Mesenchymal stem cell (in vitro differentiated cells and primary cell): ENCODE measurements around the gene MROH8.

ENCODE experiments used
- DNase-seq: peaks from one replicate; pipeline ENCODE4 v3.0.0-alpha.2; 2013
- H2AFZ ChIP-seq: one replicate; pipeline ENCODE4 v1.6.1; 2013; ENCODE audit warnings: low read depth, mild to moderate bottlenecking, control low read depth, inconsistent platforms, low read length, moderate library complexity
- H2AK5ac ChIP-seq: 2 replicates; pipeline ENCODE4 v1.6.1; 2013; ENCODE audit warnings: low read length, moderate library complexity, mild to moderate bottlenecking, inconsistent platforms; ENCODE audit not compliant: severe bottlenecking
- H2BK120ac ChIP-seq: one replicate; pipeline ENCODE4 v1.6.1; 2013; ENCODE audit warnings: low read depth, mild to moderate bottlenecking, inconsistent platforms, low read length, moderate library complexity
- H2BK12ac ChIP-seq, 2 experiments: one replicate each; pipeline ENCODE4 v1.6.1; 2013; ENCODE audit warnings: inconsistent platforms in 2 of 2, low read length in 2 of 2, mild to moderate bottlenecking in 2 of 2, moderate library complexity in 2 of 2, control low read depth in 1 of 2
- H2BK15ac ChIP-seq: one replicate; pipeline ENCODE4 v1.6.1; 2013; ENCODE audit warnings: mild to moderate bottlenecking, low read depth, inconsistent platforms; ENCODE audit not compliant: poor library complexity, severe bottlenecking
- H2BK5ac ChIP-seq: 2 replicates; pipeline ENCODE4 v1.6.1; 2013; ENCODE audit warnings: low read depth, mild to moderate bottlenecking, low read length, control low read depth, inconsistent platforms; ENCODE audit not compliant: poor library complexity, severe bottlenecking
- H3K14ac ChIP-seq, 2 experiments: one replicate each; pipeline ENCODE4 v1.6.1; 2013; ENCODE audit warnings: inconsistent platforms in 2 of 2, low read length in 2 of 2, control low read depth in 1 of 2, mild to moderate bottlenecking in 1 of 2, moderate library complexity in 1 of 2
- H3K18ac ChIP-seq, 2 experiments: one replicate each; pipeline ENCODE4 v1.6.1; 2013; ENCODE audit warnings: inconsistent platforms in 2 of 2, low read length in 2 of 2, control low read depth in 1 of 2, low read depth in 1 of 2, mild to moderate bottlenecking in 1 of 2
- H3K23ac ChIP-seq, 2 experiments: one replicate each; pipeline ENCODE4 v1.6.1; 2013; ENCODE audit warnings: inconsistent platforms in 2 of 2, low read length in 2 of 2, mild to moderate bottlenecking in 2 of 2, moderate library complexity in 2 of 2, control low read depth in 1 of 2
- H3K27ac ChIP-seq: 2 replicates; pipeline ENCODE4 v1.5.1; 2013; ENCODE audit warnings: mild to moderate bottlenecking, moderate library complexity, low read length, control low read depth, inconsistent platforms; ENCODE audit not compliant: poor library complexity, severe bottlenecking
- H3K27me3 ChIP-seq, 2 experiments: 2 replicates each; pipeline versions ENCODE4 v1.6.1 to v1.7.0; 2013; ENCODE audit warnings: low read length in 2 of 2, mild to moderate bottlenecking in 2 of 2, moderate library complexity in 2 of 2, control low read depth in 1 of 2, inconsistent platforms in 1 of 2; ENCODE audit not compliant: control insufficient read depth in 1 of 2, insufficient read depth in 1 of 2
- H3K36me3 ChIP-seq, 2 experiments: 2 replicates each; pipeline versions ENCODE4 v1.6.1 to v1.7.0; 2013; ENCODE audit warnings: low read length in 2 of 2, control low read depth in 1 of 2, inconsistent platforms in 1 of 2, low read depth in 1 of 2, mild to moderate bottlenecking in 1 of 2; ENCODE audit not compliant: insufficient read depth in 2 of 2, control insufficient read depth in 1 of 2
- H3K4ac ChIP-seq, 2 experiments: one replicate each; pipeline ENCODE4 v1.6.1; 2013; ENCODE audit warnings: inconsistent platforms in 2 of 2, low read length in 2 of 2, mild to moderate bottlenecking in 2 of 2, moderate library complexity in 2 of 2, control low read depth in 1 of 2, low read depth in 1 of 2
- H3K4me1 ChIP-seq: 2 replicates; pipeline ENCODE4 v1.6.1; 2013; ENCODE audit warnings: low read depth, low read length, control low read depth; ENCODE audit not compliant: control insufficient read depth, insufficient read depth
- H3K4me2 ChIP-seq: 2 replicates; pipeline ENCODE4 v1.6.1; 2013; ENCODE audit warnings: low read length, mild to moderate bottlenecking, inconsistent platforms; ENCODE audit not compliant: poor library complexity, severe bottlenecking
- H3K4me3 ChIP-seq, 2 experiments: 2 replicates each; pipeline versions ENCODE4 v1.5.1 to v1.7.0; 2013; ENCODE audit warnings: low read length in 2 of 2, mild to moderate bottlenecking in 2 of 2, control low read depth in 1 of 2, low read depth in 1 of 2; ENCODE audit not compliant: insufficient read depth in 1 of 2
- H3K79me1 ChIP-seq: replicated peaks from 2 replicates; pipeline ENCODE4 v1.6.1; 2013; ENCODE audit warnings: mild to moderate bottlenecking, control low read depth, low read length, inconsistent platforms; ENCODE audit not compliant: poor library complexity, severe bottlenecking
- H3K9ac ChIP-seq: 2 replicates; pipeline ENCODE4 v1.7.0; 2013; ENCODE audit warnings: mild to moderate bottlenecking, low read length, moderate library complexity
- H3K9me3 ChIP-seq: 2 replicates; pipeline ENCODE4 v1.7.0; 2013; ENCODE audit warnings: mild to moderate bottlenecking, low read length; ENCODE audit not compliant: control insufficient read depth
- H4K8ac ChIP-seq: one replicate; pipeline ENCODE4 v1.6.1; 2013; ENCODE audit warnings: inconsistent platforms, mild to moderate bottlenecking, low read length, moderate library complexity
- H4K91ac ChIP-seq: one replicate; pipeline ENCODE4 v1.6.1; 2013; ENCODE audit warnings: mild to moderate bottlenecking, low read length, inconsistent platforms
- WGBS: methylation state at CpG from one replicate; pipeline ENCODE4 v1.1.7; 2013; ENCODE audit warnings: mixed read lengths; 5-methylcytosine and 5-hydroxymethylcytosine counted together

Gene MROH8

DNA sequence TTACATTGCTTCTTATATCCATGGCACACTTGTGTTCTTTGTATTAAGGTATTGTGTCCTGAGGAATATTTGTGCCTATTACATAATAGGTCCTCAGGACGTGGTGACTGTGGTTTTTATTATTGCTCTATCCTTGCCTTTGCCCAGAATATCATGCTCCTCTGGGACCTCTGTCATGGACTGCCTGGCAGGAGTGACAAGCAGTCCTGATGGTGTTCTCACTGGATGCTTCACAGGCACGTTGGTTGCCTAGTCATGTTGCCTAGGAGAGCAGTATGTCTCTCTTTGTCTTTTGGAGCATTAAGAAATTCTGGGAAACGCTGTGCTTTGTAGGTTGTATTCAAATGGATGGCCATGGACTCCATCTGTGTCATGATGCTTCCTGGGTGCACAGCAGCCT is 24.7 kb upstream of the MROH8 start:
- Histone ChIP-seq H3K9me3 (no peaks in the 10 kb centered on the region), H2BK120ac (no peak overlapping the region), H4K91ac (no peak overlapping the region), H3K36me3 (peaks cover 32 to 78% of the 10 kb centered on the region in 2 experiments), H2BK15ac (no peak overlapping the region), H3K4ac (peak overlapping the region in 1 of 2 experiments; percentile 17), H2BK5ac (no peak overlapping the region), H3K27ac (no peak overlapping the region), H3K23ac (no peak overlapping the region), H3K18ac (no peak overlapping the region), H3K79me1 (peaks cover 33% of the 10 kb centered on the region), H3K27me3 (no peaks in the 10 kb centered on the region), H3K4me3 (no peak overlapping the region), H3K4me2 (no peak overlapping the region), H3K9ac (no peak overlapping the region), H4K8ac (no peak overlapping the region), H3K4me1 (no peaks in the 10 kb centered on the region), H3K14ac (no peak overlapping the region), H2AK5ac (no peak overlapping the region), H2AFZ (no peak overlapping the region), H2BK12ac (no peak overlapping the region)
- no peak for DNase-seq
- WGBS, result 91% methylated on average over 3 of the region's 3 CpGs

DNA sequence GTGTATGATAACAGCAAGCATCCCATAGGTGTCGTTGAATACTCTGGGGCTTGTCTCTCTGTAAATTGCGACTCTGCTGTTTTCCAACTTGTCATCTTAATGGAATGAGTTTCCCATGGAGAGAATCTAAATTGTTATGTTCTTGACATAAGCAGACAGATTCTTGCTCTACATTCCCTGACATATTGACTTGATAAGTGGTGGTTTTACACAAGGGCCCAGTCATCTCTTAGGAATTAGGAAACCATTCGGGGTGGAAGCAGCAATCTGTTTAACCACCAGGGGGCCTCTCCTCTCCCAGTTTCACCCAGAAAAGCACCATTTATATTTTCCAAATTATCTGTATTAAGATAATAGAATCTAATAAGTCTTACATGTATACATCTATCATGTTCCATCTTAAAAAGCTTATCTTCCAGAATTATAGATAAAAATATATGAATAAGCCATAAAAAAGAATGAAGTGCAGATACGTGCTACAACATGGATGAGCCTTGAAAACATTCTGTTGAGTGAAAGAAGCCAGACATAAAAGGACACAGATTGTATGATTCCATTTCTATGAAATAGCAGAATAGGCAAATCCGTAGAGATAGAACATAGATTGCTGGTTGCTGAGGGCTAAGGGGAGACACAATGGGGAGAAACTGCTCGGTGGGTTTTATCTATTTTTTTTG is 23.1 kb upstream of the MROH8 start:
- Histone ChIP-seq H3K4me3 (peak overlapping the region in 1 of 2 experiments; percentile 63), H3K79me1 (peaks cover 42% of the 10 kb centered on the region), H3K4me2 (peak overlapping the region; percentile 19), H4K91ac (no peak overlapping the region), H2AFZ (no peak overlapping the region), H3K18ac (no peak overlapping the region), H2BK12ac (no peak overlapping the region), H3K36me3 (peaks cover 28 to 80% of the 10 kb centered on the region in 2 experiments), H4K8ac (no peak overlapping the region), H2BK15ac (no peak overlapping the region), H3K27ac (peak overlapping the region; percentile 77), H3K14ac (no peak overlapping the region), H3K23ac (no peak overlapping the region), H3K27me3 (no peaks in the 10 kb centered on the region), H3K9me3 (no peaks in the 10 kb centered on the region), H2AK5ac (no peak overlapping the region), H3K9ac (peak overlapping the region; percentile 81), H3K4me1 (no peaks in the 10 kb centered on the region), H3K4ac (no peak overlapping the region), H2BK5ac (peak overlapping the region; percentile 32), H2BK120ac (no peak overlapping the region)
- DNase-seq, result peak; percentile 97
- WGBS, result 54% methylated on average over 5 of the region's 6 CpGs

DNA sequence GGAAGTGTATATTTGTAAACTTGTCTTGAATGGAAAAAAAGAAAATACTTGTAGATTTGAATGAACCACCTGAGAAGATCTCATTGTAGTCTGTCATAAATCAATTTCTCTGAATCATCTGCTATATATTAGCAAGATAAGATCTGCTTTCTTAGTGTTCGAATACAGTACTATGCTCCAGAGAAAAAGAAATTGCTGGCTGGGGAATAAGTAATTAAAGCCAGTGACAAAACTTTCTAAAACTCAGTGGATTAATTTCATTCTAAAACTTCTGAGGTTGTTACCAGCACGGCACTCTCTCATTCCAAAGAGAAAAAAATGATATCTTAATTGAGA is 22.4 kb upstream of the MROH8 start:
- Histone ChIP-seq H3K9me3 (no peaks in the 10 kb centered on the region), H2BK5ac (no peak overlapping the region), H2BK12ac (no peak overlapping the region), H3K36me3 (peaks cover 25 to 76% of the 10 kb centered on the region in 2 experiments), H3K18ac (no peak overlapping the region), H4K91ac (no peak overlapping the region), H3K23ac (no peak overlapping the region), H3K27ac (peak overlapping the region; percentile 77), H3K4me1 (no peaks in the 10 kb centered on the region), H3K14ac (no peak overlapping the region), H2AFZ (no peak overlapping the region), H3K27me3 (no peaks in the 10 kb centered on the region), H3K4me2 (peak overlapping the region; percentile 19), H3K9ac (peak overlapping the region; percentile 81), H3K4ac (no peak overlapping the region), H3K4me3 (peak overlapping the region in 1 of 2 experiments; percentile 63), H2BK15ac (no peak overlapping the region), H2BK120ac (no peak overlapping the region), H2AK5ac (no peak overlapping the region), H3K79me1 (peaks cover 40% of the 10 kb centered on the region), H4K8ac (no peak overlapping the region)
- no CpG with 5 or more reads among the region's 2 CpGs for WGBS
- DNase-seq, result no peak

DNA sequence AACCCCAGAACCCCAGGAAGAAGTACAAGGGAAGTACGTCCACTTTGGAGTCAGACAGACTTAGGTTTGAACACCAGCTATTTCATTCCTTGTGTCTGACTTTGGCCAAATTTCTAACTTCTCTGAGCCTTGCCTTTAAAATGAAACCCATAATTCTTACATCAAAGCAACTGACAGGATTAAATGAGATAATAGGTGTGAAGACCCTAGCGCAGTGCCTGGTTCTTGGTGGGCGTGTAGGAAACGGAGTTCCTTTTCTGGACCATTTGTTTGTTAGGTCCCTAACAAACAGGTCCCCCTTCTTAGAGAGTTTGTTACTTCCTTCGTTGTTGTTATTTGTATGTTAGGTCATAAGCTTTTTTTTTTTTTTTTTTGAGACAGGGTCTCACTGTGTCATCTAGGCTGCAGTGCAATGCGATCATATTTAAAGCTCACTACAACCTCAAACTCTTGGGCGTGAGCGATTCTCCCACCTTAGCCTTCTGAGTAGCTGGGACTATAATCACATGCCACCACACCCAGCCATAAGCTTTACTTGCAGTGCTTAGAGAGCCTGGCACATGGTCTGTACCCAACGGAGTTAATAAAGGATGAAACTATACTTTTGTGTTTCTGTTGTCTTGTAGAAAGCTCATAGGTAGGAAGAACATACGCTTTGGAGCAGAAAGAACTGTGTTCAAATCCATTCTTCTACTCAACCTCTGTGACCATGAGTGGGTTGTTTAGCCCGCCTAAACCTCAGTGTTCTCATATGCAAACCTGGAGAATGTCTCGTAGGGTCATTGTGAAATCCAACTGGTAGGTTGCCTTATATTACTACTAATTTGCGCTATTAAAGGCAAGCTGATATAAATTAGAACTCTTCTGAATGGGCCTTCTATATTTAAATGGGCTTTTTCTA is 21.8 kb upstream of the MROH8 start:
- Histone ChIP-seq H3K9ac (peak overlapping the region; percentile 81), H3K4me2 (no peak overlapping the region), H3K4ac (peak overlapping the region in 1 of 2 experiments; percentile 17), H3K79me1 (peaks cover 40% of the 10 kb centered on the region), H4K91ac (no peak overlapping the region), H3K14ac (no peak overlapping the region), H2BK120ac (no peak overlapping the region), H4K8ac (no peak overlapping the region), H2AFZ (no peak overlapping the region), H3K4me3 (peak overlapping the region in 1 of 2 experiments; percentile 63), H3K36me3 (peaks cover 27 to 76% of the 10 kb centered on the region in 2 experiments), H2BK15ac (no peak overlapping the region), H2BK5ac (no peak overlapping the region), H3K27me3 (no peaks in the 10 kb centered on the region), H3K9me3 (no peaks in the 10 kb centered on the region), H3K23ac (no peak overlapping the region), H2AK5ac (peak overlapping the region; percentile 21), H2BK12ac (no peak overlapping the region), H3K4me1 (no peaks in the 10 kb centered on the region), H3K18ac (no peak overlapping the region), H3K27ac (peak overlapping the region; percentile 34)
- DNase-seq, result no peak
- 96% methylated on average over 10 of the region's 13 CpGs for WGBS
